HEK293 (cell line): ENCODE measurements around the gene ZSCAN20.

Experiments used
- FEZF1 ChIP-seq: fragments of 450-650 bp; formaldehyde crosslinking; IDR thresholded peaks from 2 replicates; pipeline ENCODE4 v1.5.1; 2016; ENCODE audit warnings: missing biosample characterization, missing genetic modification characterization
- GLI2 ChIP-seq: fragments of 450-650 bp; formaldehyde crosslinking; IDR thresholded peaks from 2 replicates; pipeline ENCODE4; 2017; ENCODE audit warnings: missing biosample characterization, missing genetic modification characterization, low read depth, borderline replicate concordance
- HOXA7 ChIP-seq: sonication (generic); formaldehyde crosslinking; IDR thresholded peaks from 2 replicates; pipeline ENCODE4 v1.8.1; 2022; ENCODE audit warnings: missing genetic modification reagents, borderline replicate concordance
- ZBTB44 ChIP-seq: fragments of 450-650 bp; IDR thresholded peaks from 2 replicates; pipeline ENCODE4 v1.5.1; 2018; ENCODE audit warnings: missing biosample characterization, mild to moderate bottlenecking, missing genetic modification characterization
- ZBTB8A ChIP-seq: fragments of 450-650 bp; formaldehyde crosslinking; IDR thresholded peaks from 2 replicates; pipeline ENCODE4 v1.5.1; 2016; ENCODE audit warnings: missing biosample characterization, missing genetic modification characterization
- ZFHX2 ChIP-seq: fragments of 450-650 bp; formaldehyde crosslinking; conservative IDR thresholded peaks from 2 replicates; pipeline ENCODE4 v1.5.1; 2016; ENCODE audit warnings: missing biosample characterization, missing genetic modification characterization
- ZFP37 ChIP-seq: fragments of 450-650 bp; formaldehyde crosslinking; IDR thresholded peaks from 2 replicates; pipeline ENCODE4 v1.5.1; 2016; ENCODE audit warnings: missing biosample characterization, missing genetic modification characterization
- ZNF133 ChIP-seq: fragments of 450-650 bp; formaldehyde crosslinking; IDR thresholded peaks from 2 replicates; pipeline ENCODE4 v1.5.1; 2016; ENCODE audit warnings: missing biosample characterization, missing genetic modification characterization
- ZNF138 ChIP-seq: fragments of 450-650 bp; formaldehyde crosslinking; IDR thresholded peaks from 2 replicates; pipeline ENCODE4 v1.5.1; 2016; ENCODE audit warnings: missing biosample characterization, missing genetic modification characterization, borderline replicate concordance
- ZNF148 ChIP-seq: fragments of 450-650 bp; formaldehyde crosslinking; IDR thresholded peaks from 2 replicates; pipeline ENCODE4 v1.5.0; 2017; ENCODE audit warnings: missing biosample characterization, missing genetic modification characterization, borderline replicate concordance
- ZNF174 ChIP-seq: fragments of 450-650 bp; formaldehyde crosslinking; IDR thresholded peaks from 2 replicates; pipeline ENCODE4 v1.5.0; 2017; ENCODE audit warnings: missing biosample characterization, mild to moderate bottlenecking, missing genetic modification characterization
- ZNF223 ChIP-seq: fragments of 450-650 bp; formaldehyde crosslinking; IDR thresholded peaks from 2 replicates; pipeline ENCODE4 v1.5.1; 2016; ENCODE audit warnings: missing biosample characterization, missing genetic modification characterization
- ZNF239 ChIP-seq: fragments of 450-650 bp; formaldehyde crosslinking; IDR thresholded peaks from 2 replicates; pipeline ENCODE4 v1.5.1; 2016; ENCODE audit warnings: missing biosample characterization, missing genetic modification characterization
- ZNF24 ChIP-seq: fragments of 450-650 bp; formaldehyde crosslinking; IDR thresholded peaks from 2 replicates; pipeline ENCODE4 v1.5.1; 2016; ENCODE audit warnings: missing biosample characterization, missing genetic modification characterization
- ZNF398 ChIP-seq: fragments of 450-650 bp; formaldehyde crosslinking; IDR thresholded peaks from 2 replicates; pipeline ENCODE4 v1.5.1; 2017; ENCODE audit warnings: missing biosample characterization, missing genetic modification characterization
- ZNF48 ChIP-seq: fragments of 450-650 bp; formaldehyde crosslinking; IDR thresholded peaks from 2 replicates; pipeline ENCODE4 v1.5.1; 2016; ENCODE audit warnings: missing biosample characterization, missing genetic modification characterization
- ZNF670 ChIP-seq: fragments of 450-650 bp; formaldehyde crosslinking; IDR thresholded peaks from 2 replicates; pipeline ENCODE4 v1.5.1; 2016; ENCODE audit warnings: missing biosample characterization, missing genetic modification characterization, low read depth
- ZNF701 ChIP-seq: fragments of 450-650 bp; formaldehyde crosslinking; IDR thresholded peaks from 2 replicates; pipeline ENCODE4 v1.5.1; 2016; ENCODE audit warnings: missing biosample characterization, missing genetic modification characterization
- ZNF76 ChIP-seq: fragments of 450-650 bp; formaldehyde crosslinking; IDR thresholded peaks from 2 replicates; pipeline ENCODE4; 2016; ENCODE audit warnings: low read depth, missing biosample characterization, missing genetic modification characterization, borderline replicate concordance
- ZNF792 ChIP-seq: fragments of 450-650 bp; formaldehyde crosslinking; IDR thresholded peaks from 2 replicates; pipeline ENCODE4 v1.5.1; 2016; ENCODE audit warnings: missing biosample characterization, missing genetic modification characterization
- ZNF843 ChIP-seq: fragments of 450-650 bp; formaldehyde crosslinking; IDR thresholded peaks from 2 replicates; pipeline ENCODE4 v1.5.1; 2016; ENCODE audit warnings: missing biosample characterization, missing genetic modification characterization
- ZSCAN30 ChIP-seq: fragments of 450-650 bp; IDR thresholded peaks from 2 replicates; pipeline ENCODE4 v1.5.1; 2018; ENCODE audit warnings: missing biosample characterization, mild to moderate bottlenecking, missing genetic modification characterization, moderate library complexity
- TF ChIP-seq, protein P1 (sequence below): fragments of 450-650 bp; formaldehyde crosslinking; IDR thresholded peaks from 2 replicates; pipeline ENCODE4 v1.5.1; 2016; ENCODE audit warnings: missing biosample characterization, missing genetic modification characterization
- TF ChIP-seq, protein P2 (sequence below): fragments of 450-650 bp; formaldehyde crosslinking; IDR thresholded peaks from 2 replicates; pipeline ENCODE4 v1.5.1; 2017; ENCODE audit warnings: missing biosample characterization, missing genetic modification characterization
- TF ChIP-seq, protein P3 (sequence below): fragments of 450-650 bp; formaldehyde crosslinking; IDR thresholded peaks from 2 replicates; pipeline ENCODE4 v1.5.1; 2017; ENCODE audit warnings: missing biosample characterization, missing genetic modification characterization
- TF ChIP-seq, protein P4 (sequence below): fragments of 450-650 bp; formaldehyde crosslinking; IDR thresholded peaks from 2 replicates; pipeline ENCODE4 v1.5.1; 2017; ENCODE audit warnings: missing biosample characterization, mild to moderate bottlenecking, missing genetic modification characterization, moderate library complexity

The ZSCAN20 gene

DNA sequence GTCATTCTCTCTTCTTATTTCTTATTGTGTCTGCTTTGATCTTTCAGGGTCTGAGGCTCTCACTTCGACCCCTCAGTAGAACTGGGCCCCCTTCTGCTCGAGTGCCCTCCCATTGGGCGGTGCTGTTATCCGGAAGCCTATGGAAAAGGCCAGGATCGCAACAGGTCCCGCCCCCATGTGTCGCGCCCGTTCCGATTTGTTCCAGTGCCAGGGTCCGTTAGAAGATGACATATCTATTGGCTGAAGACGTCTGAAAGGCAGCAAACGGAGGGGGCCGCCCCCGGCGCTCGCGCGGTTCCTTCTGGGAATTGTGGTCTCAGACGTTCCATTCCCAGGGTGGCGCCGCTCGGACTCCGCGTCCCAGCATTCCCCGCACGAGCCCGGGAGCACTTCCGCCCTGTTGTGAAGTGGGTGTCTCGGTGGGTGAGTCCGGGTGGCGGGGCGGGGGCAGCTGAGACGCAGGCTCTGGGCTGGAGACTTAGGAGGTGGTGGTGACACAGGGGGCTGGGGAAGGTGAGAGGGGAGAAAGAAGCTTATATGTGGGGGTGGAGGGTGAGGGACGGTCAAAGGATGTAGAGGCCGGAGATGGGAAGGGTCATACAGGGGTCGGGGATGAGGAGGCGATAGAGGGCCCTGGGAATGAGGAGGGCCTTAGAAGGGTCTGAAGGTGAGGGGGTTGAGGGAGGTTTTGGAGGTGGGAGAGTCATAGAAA lies at the start of gene ZSCAN20 (continued):
- TF ChIP-seq ZNF148 (tag by site-specific recombination) (no peak), ZNF843 (peak; percentile 52; the same call in 1 of the 2 replicates), ZNF670 (tag by site-specific recombination) (no peak), ZFP37 (tag by site-specific recombination) (peak; percentile 71; the same call in 1 of the 2 replicates), HOXA7 (CRISPR knock-in tag) (no peak), ZNF701 (tag by site-specific recombination) (no peak), ZBTB44 (tag by site-specific recombination) (no peak), ZFHX2 (peak; percentile 96), ZNF76 (tag by site-specific recombination) (peak; percentile 97), ZNF223 (no peak), ZNF792 (no peak), FEZF1 (tag by site-specific recombination) (no peak), ZSCAN30 (no peak), GLI2 (tag by site-specific recombination) (no peak), ZBTB8A (tag by site-specific recombination) (no peak), ZNF398 (tag by site-specific recombination) (peak; percentile 61), ZNF138 (tag by site-specific recombination) (no peak), ZNF24 (tag by site-specific recombination) (peak; percentile 31; the same call in 1 of the 2 replicates), ZNF133 (tag by site-specific recombination) (no peak), ZNF174 (no peak), ZNF48 (tag by site-specific recombination) (no peak), ZNF239 (tag by site-specific recombination) (0 out of 2 replicates have a peak, but pooled peaks have one; percentile 52)
- TF ChIP-seq, protein P1, sequence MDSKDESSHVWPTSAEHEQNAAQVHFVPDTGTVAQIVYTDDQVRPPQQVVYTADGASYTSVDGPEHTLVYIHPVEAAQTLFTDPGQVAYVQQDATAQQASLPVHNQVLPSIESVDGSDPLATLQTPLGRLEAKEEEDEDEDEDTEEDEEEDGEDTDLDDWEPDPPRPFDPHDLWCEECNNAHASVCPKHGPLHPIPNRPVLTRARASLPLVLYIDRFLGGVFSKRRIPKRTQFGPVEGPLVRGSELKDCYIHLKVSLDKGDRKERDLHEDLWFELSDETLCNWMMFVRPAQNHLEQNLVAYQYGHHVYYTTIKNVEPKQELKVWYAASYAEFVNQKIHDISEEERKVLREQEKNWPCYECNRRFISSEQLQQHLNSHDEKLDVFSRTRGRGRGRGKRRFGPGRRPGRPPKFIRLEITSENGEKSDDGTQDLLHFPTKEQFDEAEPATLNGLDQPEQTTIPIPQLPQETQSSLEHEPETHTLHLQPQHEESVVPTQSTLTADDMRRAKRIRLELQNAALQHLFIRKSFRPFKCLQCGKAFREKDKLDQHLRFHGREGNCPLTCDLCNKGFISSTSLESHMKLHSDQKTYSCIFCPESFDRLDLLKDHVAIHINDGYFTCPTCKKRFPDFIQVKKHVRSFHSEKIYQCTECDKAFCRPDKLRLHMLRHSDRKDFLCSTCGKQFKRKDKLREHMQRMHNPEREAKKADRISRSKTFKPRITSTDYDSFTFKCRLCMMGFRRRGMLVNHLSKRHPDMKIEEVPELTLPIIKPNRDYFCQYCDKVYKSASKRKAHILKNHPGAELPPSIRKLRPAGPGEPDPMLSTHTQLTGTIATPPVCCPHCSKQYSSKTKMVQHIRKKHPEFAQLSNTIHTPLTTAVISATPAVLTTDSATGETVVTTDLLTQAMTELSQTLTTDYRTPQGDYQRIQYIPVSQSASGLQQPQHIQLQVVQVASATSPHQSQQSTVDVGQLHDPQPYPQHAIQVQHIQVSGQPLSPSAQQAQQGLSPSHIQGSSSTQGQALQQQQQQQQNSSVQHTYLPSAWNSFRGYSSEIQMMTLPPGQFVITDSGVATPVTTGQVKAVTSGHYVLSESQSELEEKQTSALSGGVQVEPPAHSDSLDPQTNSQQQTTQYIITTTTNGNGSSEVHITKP (tag by site-specific recombination) = peak; percentile 85
- TF ChIP-seq, protein P2, sequence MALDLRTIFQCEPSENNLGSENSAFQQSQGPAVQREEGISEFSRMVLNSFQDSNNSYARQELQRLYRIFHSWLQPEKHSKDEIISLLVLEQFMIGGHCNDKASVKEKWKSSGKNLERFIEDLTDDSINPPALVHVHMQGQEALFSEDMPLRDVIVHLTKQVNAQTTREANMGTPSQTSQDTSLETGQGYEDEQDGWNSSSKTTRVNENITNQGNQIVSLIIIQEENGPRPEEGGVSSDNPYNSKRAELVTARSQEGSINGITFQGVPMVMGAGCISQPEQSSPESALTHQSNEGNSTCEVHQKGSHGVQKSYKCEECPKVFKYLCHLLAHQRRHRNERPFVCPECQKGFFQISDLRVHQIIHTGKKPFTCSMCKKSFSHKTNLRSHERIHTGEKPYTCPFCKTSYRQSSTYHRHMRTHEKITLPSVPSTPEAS = peak; percentile 49; the same call in 1 of the 2 replicates
- TF ChIP-seq, protein P3, sequence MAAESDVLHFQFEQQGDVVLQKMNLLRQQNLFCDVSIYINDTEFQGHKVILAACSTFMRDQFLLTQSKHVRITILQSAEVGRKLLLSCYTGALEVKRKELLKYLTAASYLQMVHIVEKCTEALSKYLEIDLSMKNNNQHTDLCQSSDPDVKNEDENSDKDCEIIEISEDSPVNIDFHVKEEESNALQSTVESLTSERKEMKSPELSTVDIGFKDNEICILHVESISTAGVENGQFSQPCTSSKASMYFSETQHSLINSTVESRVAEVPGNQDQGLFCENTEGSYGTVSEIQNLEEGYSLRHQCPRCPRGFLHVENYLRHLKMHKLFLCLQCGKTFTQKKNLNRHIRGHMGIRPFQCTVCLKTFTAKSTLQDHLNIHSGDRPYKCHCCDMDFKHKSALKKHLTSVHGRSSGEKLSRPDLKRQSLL (tag by site-specific recombination) = no peak; the same call in 1 of the 2 replicates
- TF ChIP-seq, protein P4, sequence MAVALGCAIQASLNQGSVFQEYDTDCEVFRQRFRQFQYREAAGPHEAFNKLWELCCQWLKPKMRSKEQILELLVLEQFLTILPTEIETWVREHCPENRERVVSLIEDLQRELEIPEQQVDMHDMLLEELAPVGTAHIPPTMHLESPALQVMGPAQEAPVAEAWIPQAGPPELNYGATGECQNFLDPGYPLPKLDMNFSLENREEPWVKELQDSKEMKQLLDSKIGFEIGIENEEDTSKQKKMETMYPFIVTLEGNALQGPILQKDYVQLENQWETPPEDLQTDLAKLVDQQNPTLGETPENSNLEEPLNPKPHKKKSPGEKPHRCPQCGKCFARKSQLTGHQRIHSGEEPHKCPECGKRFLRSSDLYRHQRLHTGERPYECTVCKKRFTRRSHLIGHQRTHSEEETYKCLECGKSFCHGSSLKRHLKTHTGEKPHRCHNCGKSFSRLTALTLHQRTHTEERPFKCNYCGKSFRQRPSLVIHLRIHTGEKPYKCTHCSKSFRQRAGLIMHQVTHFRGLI (tag by site-specific recombination) = no peak; the same call in 1 of the 2 replicates
